Endothelial cell of umbilical vein (primary cell): ENCODE measurements around the gene STK11IP.

ENCODE experiments used
- CTCF ChIP-seq, 2 donors: IDR thresholded peaks; 1 replicate in 1 of 2; 2 replicates in 1 of 2; pipeline ENCODE4 v1.5.1; 2011; ENCODE audit warnings: low read length in 2 of 2, mild to moderate bottlenecking in 2 of 2, moderate library complexity in 2 of 2, control low read depth in 1 of 2, inconsistent platforms in 1 of 2, low read depth in 1 of 2; ENCODE audit not compliant: insufficient read depth in 1 of 2; ENCODE audit errors: extremely low read depth in 1 of 2
- POLR2A ChIP-seq: IDR thresholded peaks from 2 replicates; pipeline ENCODE4 v1.6.1; 2012; ENCODE audit warnings: low read depth, mild to moderate bottlenecking, control low read depth, low read length

- no peak for TF ChIP-seq POLR2A
- TF ChIP-seq CTCF (IDR thresholded peaks at IDR 0.05; ENCODE audit: extremely low read depth in 1 of 2, insufficient read depth in 1 of 2, low read depth in 1 of 2, low read length in 2 of 2), result no peak
These were observed 6.1 kb downstream of the STK11IP start for GRCh38 chr2:219603771-219604170.
